GM18873 (cell line): ENCODE results near the gene FAXC.

Source experiments
- ATAC-seq: cut with Tn5 transposase; IDR thresholded peaks from one replicate; pipeline ENCODE4 v1.9.1; 2021; ENCODE audit warnings: mild to moderate bottlenecking, moderate library complexity, moderate number of reproducible peaks; ENCODE audit not compliant: unreplicated experiment, low FRiP score

FAXC gene

GRCh38 chr6:99349171-99350141 lies at the start of gene FAXC:
TSS of gene FAXC (minus strand) at chr6:99349674. CDS start at chr6:99349372, 302 bp downstream.
- no peak for ATAC-seq

- ATAC-seq = no peak
These were observed 47.8 kb upstream of the FAXC start for GRCh38 chr6:99397287-99397686.

- ATAC-seq = peak; percentile 46
These were observed 44.4 kb upstream of the FAXC start, which contains the start of gene COQ3 for GRCh38 chr6:99393698-99394531. TSS of gene COQ3 (minus strand) at chr6:99394195. CDS start at chr6:99394179, 16 bp downstream.

- peak; percentile 12 for ATAC-seq
These were observed 43.9 kb upstream of the FAXC start for GRCh38 chr6:99393366-99393697.

GRCh38 chr6:99390896-99391295 lies 41.4 kb upstream of the FAXC start:
- ATAC-seq = no peak

- no peak for ATAC-seq
These were observed 35.0 kb upstream of the FAXC start for GRCh38 chr6:99384507-99384906.

- no peak for ATAC-seq
These were observed 29.2 kb upstream of the FAXC start for GRCh38 chr6:99378636-99379035.

GRCh38 chr6:99369533-99369932 lies 20.1 kb upstream of the FAXC start:
- no peak for ATAC-seq

GRCh38 chr6:99366852-99367251 lies 17.4 kb upstream of the FAXC start:
- ATAC-seq = no peak

- peak; percentile 98 for ATAC-seq
These were observed 14.6 kb upstream of the FAXC start for GRCh38 chr6:99364026-99364425.

- no peak for ATAC-seq
These were observed 13.3 kb upstream of the FAXC start for GRCh38 chr6:99362678-99363268.

GRCh38 chr6:99359800-99360199 lies 10.3 kb upstream of the FAXC start:
- no peak for ATAC-seq

- no peak for ATAC-seq
These were observed 7.2 kb upstream of the FAXC start for GRCh38 chr6:99356641-99357040.

- ATAC-seq = no peak
These were observed 5.5 kb upstream of the FAXC start for GRCh38 chr6:99354983-99355382.

- no peak for ATAC-seq
These were observed 3.7 kb upstream of the FAXC start for GRCh38 chr6:99353126-99353525.

GRCh38 chr6:99350573-99350972 lies 1.1 kb upstream of the FAXC start:
- no peak for ATAC-seq

- ATAC-seq = no peak
These were observed 945 bp downstream of the FAXC start for GRCh38 chr6:99348288-99349170.

GRCh38 chr6:99347804-99348203 lies 1.7 kb downstream of the FAXC start:
- no peak for ATAC-seq

- ATAC-seq = no peak
These were observed 2.9 kb downstream of the FAXC start for GRCh38 chr6:99346595-99346994.

- ATAC-seq = no peak
These were observed 4.3 kb downstream of the FAXC start for GRCh38 chr6:99345164-99345563.
